GM19372 (cell line): Measurements from ENCODE around the gene RPL13A.

Source experiments
- ATAC-seq: cut with Tn5 transposase; IDR thresholded peaks from one replicate; pipeline ENCODE4 v1.9.1; 2021; ENCODE audit warnings: mild to moderate bottlenecking, low read depth, moderate library complexity; ENCODE audit not compliant: unreplicated experiment

The RPL13A gene

GRCh38 chr19:49539192-49539952 is 52.0 kb downstream of the RPL13A start:
- ATAC-seq: no peak
